T-helper 2 cell treated with Interferon-gamma antibody and Interleukin-4, amounts not matched to agents 100 ng/mL and 5 ng/mL, for 36 hours (primary cell): Measurements from ENCODE around the gene PLCL2. TPM values are rescaled to one million over a fixed set of nuclear protein-coding genes. Genes with fewer than 3 reads are reported as not detected.
"Not testable (repeated sequence)": the region's sequence is repeated elsewhere in the genome, so short reads cannot be mapped to it uniquely, and the experiment has no call there.

ENCODE experiments used
- intact Hi-C: fragments of 100-400 bp; cut with micrococcal nuclease; formaldehyde crosslinking; loops from one replicate; pipeline ENCODE4 v1.15.1; 2023
- total RNA-seq: library from RNA; stranded (reverse); gene quantifications from 2 replicates; pipeline ENCODE4 v1.2.3, GENCODE V29; 2022

PLCL2 gene
- total RNA-seq, 1 donor from 2014 or later = 40.4 TPM

DNA sequence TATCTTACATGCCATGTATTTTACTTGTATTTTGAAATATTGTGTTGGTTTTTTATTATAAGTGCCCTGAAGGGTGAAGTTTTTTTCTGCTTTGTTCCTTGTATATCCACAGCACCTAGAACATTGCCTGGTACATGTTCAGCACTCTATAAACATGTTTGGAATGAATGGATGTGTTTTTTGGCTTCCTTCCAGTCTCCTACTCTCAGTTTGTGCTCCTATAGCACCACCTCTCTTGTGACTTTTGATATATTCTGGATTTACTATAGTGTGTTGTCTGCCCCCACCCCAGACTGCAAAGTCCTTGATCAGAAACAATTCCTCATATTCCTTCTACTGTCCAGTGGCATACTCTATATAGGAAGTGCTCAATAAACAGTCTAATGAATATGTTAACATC, 60.6 kb downstream of the PLCL2 start:
- intact Hi-C loops = no loop called here

DNA sequence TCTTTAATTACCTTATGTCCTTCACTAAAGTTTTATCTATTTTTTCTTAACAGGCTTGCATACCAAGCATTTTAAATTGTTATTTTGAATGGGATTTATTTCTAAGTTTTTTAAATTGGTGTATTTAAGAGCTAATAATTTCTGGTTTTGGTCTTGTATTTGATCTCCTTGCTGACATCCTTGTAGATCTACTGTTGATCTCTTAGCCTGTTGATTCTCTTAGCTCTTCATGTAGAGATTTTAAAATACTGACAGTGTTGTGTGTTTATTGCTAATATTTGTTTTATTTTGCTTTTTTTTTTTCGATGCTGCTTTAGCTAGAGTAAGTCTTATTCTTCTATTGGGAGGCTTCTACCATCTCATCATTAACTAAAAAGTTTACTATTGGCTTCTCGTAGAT, 65.5 kb downstream of the PLCL2 start:
- intact Hi-C loops = no loop called here

DNA sequence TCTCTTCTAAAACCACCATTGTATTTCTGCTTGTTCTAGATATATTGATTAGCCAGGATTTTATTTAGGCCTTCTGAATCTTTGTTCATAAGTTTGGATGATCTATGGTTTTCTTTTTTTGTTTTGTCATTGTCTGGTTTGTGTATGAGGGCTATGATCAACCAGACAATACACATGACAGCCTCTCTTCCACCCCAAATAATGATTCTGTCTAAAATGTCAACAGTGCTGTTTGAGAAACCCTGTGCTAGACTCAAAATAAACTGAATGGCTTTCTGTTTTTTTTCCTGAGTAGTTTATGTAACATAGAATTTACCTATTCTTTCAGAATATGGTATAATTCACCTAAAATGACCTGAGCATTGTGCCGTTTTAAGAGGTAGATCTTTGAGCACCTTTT, 66.1 kb downstream of the PLCL2 start:
- intact Hi-C loops = no loop called here

DNA sequence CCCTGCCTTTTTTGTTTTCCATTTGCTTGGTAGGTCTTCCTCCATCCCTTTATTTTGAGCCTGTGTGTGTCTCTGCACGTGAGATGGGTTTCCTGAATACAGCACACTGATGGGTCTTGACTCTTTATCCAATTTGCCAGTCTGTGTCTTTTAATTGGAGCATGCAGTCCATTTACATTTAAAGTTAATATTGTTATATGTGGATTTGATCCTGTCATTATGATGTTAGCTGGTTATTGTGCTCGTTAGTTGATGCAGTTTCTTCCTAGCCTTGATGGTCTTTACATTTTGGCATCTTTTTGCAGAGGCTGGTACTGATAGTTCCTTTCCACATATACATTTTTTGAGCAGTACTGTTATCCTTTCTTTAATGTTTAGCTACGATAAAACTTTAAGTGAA, 73.1 kb downstream of the PLCL2 start:
- intact Hi-C loops = not testable (repeated sequence)

GRCh38 chr3:16960125-16960524, 75.4 kb downstream of the PLCL2 start:
- intact Hi-C loops = no loop called here

GRCh38 chr3:16961621-16962205, 77.0 kb downstream of the PLCL2 start:
- intact Hi-C loops = no loop called here

DNA sequence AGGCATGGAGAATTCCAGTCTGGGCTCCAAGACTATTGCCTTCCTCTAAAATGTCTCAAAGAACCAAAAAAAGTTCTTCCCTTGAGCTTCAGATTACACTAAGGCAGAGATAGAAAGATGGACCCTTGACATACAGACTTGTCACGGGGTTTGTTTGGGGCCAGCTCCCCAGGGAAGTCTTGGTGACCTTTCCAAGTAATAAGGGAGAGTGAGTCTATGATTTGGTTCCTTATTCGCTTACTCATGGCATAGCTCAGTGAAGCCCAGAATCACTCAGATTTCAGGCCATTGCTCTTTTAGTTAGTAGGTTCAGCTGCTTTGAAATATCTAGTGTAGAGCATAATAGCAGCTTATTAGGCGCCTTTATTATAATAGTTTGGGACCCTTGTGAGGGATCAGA, 90.3 kb downstream of the PLCL2 start:
- intact Hi-C loops = no loop called here

DNA sequence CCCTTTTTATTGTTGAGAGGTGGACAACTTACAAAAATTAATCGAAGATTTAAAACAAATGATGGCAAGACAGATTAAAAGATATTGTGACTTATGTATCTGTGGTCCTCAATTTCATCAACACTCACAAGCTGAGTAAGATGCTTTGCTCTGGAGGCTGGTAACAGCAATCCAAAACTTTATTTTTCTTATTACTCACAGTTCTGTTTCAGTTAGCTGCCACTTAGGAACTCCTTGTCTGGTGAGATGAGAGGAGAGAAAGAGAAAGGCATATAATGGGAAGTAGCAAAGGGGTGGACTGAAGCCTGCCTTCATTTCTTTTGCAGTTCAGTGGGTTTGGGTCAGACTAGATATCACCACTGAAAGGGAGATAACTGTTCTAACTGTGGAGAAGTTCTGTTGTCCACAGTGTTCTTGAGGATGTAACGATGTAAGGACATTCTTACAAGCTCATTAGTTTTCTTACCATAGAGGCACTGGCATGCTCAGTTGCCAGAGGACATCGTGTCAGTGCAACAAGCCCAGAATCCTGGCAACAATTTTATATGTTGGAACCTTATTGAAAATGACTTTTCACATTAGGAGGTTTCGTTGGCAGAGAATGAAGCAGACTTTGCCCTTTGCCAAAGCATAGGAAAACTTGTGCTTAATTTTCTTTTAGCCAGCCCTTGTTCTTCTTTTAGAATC, 93.6 kb downstream of the PLCL2 start:
- intact Hi-C loops = no loop called here

- intact Hi-C loops = no loop called here
These were observed 94.1 kb downstream of the PLCL2 start for GRCh38 chr3:16978921-16979271.

- intact Hi-C loops = not testable (repeated sequence)
These were observed 95.2 kb downstream of the PLCL2 start for GRCh38 chr3:16979769-16980515.

GRCh38 chr3:16980526-16980925, 95.8 kb downstream of the PLCL2 start:
- intact Hi-C loops = not testable (repeated sequence)

- intact Hi-C loops = no loop called here
These were observed 97.7 kb downstream of the PLCL2 start for GRCh38 chr3:16982460-16982859.

- intact Hi-C loops = no loop called here
These were observed 100.9 kb downstream of the PLCL2 start for GRCh38 chr3:16985608-16986007.

- intact Hi-C loops = no loop called here
These were observed 102.4 kb downstream of the PLCL2 start for GRCh38 chr3:16987141-16987540.

DNA sequence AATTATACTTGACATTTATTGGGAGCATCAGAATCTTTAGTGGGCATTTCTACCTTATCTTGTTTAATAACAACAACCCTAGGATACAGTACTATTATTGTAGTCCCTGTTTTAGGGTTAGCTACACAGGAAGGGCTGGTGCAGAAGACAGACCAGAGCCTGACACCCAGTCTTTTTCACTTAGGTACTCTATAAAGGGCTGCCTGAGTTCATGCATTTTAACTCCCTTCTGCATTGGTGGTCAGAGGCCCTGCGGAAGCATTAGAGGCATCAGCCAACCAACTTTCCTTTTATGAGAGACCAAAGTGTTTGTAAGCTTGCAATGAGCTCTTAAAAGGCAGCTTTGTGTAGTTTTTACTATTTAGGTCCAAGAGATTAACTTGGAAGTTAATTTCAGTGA, 105.4 kb downstream of the PLCL2 start:
- intact Hi-C loops = no loop called here

DNA sequence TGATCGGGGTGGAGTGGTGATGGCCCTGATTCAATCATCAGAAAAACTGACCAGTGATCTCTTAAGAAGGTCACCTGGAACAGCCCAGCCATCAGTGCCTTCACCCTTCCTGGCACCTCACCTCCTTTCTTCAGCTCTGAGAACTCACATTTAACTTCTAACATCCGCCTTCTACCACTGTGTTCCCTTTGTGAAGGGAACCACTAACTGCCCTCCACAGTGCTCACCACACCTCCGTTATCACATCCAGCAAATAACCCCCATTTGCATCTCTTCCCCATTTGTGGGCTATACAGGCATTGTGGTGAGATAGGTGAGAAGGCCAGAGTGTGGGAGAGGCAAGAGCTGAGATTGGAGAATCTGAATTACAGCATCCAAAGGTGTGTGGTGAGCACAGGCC, 107.4 kb downstream of the PLCL2 start:
- intact Hi-C loops = no loop called here

- intact Hi-C loops = no loop called here
These were observed 108.5 kb downstream of the PLCL2 start for GRCh38 chr3:16993227-16993626.

DNA sequence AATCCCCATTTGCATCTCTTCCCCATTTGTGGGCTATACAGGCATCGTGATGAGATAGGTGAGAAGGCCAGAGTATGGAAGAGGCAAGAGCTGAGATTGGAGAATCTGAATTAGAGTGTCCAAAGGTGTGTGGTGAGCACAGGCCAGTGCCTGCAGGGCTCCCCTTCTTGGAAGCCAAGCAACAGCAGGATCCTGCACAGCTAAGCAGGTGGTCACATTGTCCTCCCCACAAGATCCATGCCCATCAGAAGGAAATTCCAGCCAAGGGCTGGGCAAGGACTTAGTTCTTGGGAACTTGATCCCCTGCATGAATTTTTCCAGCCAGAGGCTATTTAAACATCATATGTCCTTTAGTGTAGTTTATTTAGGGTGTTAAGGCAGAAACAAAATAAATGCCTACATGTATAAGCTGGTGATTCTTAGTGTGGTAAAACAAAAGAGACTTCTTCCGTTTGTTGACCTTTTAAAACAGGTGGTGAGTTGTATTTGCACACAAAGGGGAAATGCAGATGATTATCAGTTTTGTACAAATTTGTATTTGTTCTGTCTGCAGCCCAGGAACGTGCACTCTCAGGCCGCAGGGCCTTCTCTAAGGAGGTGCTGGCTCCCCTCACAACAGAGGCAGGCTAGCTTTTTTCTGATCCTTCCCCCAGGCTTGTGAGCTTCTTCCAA, 110.2 kb downstream of the PLCL2 start:
- intact Hi-C loops = no loop called here

DNA sequence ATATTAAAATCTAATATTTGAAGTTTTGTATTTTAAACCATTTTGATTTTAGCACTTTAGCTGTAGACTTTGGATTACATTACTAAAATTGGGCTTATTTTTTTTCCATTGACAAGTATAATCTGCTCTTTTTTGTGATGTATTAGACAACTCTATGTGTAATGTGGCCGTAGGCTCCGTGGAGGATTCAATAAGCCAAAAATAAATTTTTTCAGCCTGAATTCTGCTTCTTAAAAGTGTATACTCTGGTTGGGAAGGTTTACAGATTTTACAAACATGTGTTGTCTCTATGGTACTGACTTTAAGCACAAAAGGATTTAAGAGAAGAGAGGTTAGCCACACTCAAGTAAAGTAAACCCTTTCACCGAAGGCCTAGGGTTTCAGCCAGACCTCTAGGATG, 110.8 kb downstream of the PLCL2 start:
- intact Hi-C loops = no loop called here

GRCh38 chr3:16998236-16998923, 113.6 kb downstream of the PLCL2 start:
- intact Hi-C loops = no loop called here

- intact Hi-C loops = no loop called here
These were observed 114.4 kb downstream of the PLCL2 start for GRCh38 chr3:16999161-16999560.

GRCh38 chr3:16999871-17000270, 115.1 kb downstream of the PLCL2 start:
- intact Hi-C loops = no loop called here
